ENCODE measurements around the gene DDHD1.

DNA sequence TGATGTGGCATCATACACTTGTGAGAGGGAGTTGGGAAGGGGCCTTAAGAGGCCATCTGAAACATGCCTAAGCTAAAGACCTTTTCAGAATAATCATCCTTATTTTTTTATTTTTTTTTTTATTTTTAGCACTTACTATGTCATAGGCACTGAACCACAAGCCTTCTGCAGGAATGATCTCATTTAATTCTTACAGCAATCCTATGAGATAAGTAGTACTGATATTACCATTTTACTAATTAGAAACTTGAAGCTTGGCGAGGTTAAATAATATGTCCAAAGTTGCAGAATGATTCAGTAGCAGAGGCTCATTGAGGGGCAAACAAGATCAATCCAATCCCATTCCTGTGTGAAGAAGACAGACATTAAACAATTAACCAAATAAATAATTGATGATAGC lies 33.4 kb upstream of the DDHD1 start:
- TF ChIP-seq EZH2 (IDR thresholded peaks at IDR 0.05; ENCODE audit: borderline replicate concordance, low read depth, low read length, severe bottlenecking), result no peak
- TF ChIP-seq, protein P1, sequence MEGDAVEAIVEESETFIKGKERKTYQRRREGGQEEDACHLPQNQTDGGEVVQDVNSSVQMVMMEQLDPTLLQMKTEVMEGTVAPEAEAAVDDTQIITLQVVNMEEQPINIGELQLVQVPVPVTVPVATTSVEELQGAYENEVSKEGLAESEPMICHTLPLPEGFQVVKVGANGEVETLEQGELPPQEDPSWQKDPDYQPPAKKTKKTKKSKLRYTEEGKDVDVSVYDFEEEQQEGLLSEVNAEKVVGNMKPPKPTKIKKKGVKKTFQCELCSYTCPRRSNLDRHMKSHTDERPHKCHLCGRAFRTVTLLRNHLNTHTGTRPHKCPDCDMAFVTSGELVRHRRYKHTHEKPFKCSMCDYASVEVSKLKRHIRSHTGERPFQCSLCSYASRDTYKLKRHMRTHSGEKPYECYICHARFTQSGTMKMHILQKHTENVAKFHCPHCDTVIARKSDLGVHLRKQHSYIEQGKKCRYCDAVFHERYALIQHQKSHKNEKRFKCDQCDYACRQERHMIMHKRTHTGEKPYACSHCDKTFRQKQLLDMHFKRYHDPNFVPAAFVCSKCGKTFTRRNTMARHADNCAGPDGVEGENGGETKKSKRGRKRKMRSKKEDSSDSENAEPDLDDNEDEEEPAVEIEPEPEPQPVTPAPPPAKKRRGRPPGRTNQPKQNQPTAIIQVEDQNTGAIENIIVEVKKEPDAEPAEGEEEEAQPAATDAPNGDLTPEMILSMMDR (IDR thresholded peaks at IDR 0.05; ENCODE audit: borderline replicate concordance, extremely low read depth, low read length, poor library complexity, severe bottlenecking), result no peak
